HG02981 (cell line): ENCODE data around the gene USP38.
"Not testable (repeated sequence)": the region's sequence is repeated elsewhere in the genome, so short reads cannot be mapped to it uniquely, and the experiment has no call there.

ENCODE experiments used
- ATAC-seq: cut with Tn5 transposase; IDR thresholded peaks from one replicate; pipeline ENCODE4 v1.9.1; 2021; ENCODE audit warnings: mild to moderate bottlenecking, moderate library complexity; ENCODE audit not compliant: unreplicated experiment

USP38 gene

DNA sequence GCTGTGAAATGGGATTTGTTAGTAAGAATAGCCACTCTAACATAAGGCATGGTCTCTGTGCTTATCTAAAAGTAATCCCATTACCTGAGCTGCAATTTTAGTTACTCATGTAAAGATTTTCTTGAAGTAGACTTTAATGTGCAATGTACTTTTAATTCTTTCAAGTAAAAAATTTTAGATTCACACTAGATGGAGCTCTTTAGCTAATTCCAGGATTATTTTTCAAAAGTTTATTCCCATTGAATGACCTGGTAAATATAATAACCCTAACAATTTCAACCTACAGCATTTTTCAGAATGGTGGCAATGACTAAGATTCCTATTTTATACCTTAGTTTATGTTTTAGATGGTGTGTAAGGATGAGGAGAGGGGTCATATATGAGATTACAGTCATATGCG is 18.1 kb downstream of the USP38 start:
- no peak for ATAC-seq

DNA sequence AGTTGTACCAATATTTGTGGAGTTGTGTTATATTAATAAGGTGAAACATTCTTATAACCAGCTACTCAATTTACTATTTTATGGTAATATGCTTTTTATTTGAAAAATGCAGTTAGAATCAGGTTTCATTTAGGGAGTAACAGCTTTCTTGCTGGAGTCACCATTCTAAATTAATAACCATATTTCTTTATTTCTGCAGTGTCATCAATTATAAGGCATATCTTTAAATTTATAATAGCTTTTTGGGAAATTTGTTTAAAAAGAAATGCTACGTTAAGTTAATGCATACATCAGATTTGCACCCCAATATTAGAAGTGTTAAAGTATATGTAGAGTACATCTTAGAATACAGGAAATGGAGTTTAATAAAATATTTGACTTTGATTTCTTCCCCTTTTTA is 18.9 kb downstream of the USP38 start:
- ATAC-seq, result no peak

DNA sequence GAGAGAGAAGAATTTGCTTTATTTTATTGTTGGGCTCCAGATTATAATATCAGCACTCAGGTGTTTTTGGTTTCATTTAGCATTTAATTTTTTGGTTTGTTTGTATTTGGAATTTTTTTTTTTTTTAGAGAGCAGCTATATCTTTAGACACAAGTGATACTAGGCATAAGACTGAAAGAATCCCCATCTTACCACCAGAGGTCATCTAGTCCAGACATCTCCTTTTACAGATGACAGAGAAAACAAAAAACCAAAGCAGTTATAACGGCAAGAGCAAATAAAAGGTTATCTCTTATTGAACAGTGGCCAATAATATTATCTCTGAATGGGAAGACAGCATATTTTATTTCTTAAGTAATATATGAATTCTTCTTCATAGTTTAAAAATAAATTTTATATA is 22.8 kb downstream of the USP38 start:
- ATAC-seq, result peak; percentile 56

DNA sequence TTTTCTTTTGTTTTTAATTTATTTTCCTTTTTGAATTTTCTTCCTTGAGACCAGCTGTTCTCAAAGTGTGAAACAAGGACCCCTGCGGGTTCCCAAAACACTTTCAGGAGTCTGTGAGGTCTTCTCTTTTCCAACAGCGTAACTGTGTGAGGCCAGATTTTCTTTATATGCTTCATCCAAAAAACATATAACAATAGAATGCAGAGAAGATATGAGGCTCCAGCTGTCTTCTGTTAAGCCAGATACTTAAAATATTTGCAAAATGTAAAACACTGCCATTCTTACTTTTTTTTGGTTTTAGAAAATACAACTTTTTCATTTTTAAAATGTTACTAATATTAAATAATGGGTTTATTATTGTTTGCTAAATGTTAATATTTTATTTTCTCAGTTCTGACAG is 27.8 kb downstream of the USP38 start:
- no peak for ATAC-seq

DNA sequence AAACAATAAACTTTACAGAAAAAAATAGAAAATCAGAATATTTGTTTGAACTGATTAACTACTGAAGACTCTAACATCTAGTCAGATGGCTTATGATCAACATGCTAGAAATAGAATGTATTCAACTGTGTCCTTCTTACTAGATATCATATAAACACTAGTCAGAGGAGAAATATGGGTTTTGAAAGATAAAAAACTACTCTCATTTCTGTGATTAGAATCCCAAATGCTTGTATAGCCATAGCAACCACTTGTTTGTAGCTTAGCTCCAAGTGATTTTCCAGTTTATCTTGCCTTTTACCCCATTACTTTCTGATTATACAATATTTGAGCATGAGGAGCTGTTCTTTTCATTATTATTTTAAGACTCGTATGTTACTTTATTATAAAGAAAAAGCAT is 31.2 kb downstream of the USP38 start:
- ATAC-seq, result no peak

DNA sequence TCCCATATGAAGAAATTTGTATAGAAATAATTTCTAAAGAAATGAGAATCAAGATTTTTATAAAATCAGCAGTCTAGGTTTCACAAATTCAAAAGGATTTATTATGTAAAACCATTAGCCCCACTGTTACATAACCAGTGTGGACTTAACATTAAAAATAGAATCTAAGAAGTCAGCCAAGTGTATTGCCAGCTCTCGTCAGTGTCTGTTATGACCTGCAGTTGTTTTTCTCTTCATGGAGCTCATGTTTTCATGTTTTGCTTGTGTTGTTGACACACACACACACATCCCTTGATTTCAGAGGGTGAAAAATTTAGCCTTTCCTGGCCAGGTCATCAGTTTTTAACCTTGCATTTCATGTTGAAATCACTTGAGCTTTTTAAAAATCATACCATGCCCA is 39.5 kb downstream of the USP38 start:
- ATAC-seq, result no peak

DNA sequence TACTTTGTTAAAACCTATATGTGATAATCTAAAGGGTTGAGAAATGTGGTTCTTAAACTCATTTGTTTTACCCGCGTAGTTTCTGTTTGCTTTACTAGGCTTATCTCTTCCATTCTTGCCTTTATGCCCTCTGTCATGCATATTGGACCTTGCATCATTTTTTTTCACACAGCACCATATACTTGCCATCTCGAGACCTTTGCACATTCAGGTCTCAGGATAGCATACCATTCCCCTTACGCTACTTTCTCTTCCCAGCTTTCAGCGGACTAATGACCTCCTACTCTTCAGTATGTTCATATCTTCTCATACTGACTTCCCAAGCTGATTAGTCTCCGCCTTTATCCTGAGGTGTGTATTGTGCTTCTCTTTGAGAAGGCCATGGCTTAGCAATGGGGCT is 40.5 kb downstream of the USP38 start:
- ATAC-seq, result no peak

DNA sequence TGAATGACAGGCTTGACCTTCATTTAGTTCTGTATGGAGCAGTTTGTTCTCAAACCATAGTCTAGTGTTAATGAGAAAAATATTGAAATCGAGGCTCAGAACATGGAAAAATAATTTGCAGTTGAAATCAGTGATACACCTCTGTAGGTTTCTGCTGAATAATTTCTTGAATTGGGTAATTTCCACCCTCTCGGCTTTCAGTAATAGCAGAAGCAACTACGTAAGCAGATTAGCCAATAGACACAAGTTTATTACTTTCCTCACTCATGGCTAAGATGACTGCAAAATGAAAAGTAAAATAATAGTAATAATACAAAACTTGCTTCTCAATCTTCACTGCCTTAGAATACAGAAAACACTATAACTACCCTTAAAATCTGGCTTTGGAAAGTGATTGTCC is 46.0 kb downstream of the USP38 start:
- ATAC-seq, result no peak

DNA sequence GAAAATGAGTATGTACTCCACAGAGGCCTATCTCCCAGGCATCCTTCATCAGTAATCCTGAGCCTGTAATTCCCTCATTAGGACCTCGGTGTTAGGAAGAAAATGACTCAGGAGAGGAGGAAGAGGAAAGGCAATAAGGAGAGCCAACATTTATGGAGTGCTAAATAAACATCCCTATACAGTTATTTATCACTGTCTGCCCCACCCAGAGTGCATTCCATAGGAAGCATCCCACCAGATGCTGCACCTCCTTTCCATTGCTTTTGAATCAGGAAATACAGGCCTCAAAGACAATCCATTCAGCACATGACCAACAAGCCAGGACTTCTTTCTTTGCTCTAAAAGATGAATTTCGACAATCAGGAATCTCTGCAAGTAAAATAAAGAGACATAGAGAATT is 47.6 kb downstream of the USP38 start:
- no peak for ATAC-seq

DNA sequence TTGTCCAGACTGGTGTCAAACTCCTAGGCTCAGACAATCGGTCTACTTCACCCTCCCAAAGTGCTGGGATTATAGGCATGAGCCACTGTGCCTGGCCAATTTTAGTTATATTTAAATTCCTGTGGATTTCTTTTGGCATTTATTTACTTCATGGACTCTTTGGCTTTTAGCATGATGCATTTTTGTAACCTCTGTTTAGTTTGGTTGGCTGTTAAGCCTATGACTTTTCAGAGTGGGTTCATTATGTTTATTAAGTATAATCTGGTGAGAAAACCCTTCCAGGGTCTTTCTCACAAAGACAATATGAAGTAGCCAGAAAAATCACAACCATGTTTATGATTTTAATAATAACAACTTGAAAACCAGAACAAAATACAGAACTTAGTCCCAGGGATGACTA is 49.4 kb downstream of the USP38 start:
- ATAC-seq, result no peak

DNA sequence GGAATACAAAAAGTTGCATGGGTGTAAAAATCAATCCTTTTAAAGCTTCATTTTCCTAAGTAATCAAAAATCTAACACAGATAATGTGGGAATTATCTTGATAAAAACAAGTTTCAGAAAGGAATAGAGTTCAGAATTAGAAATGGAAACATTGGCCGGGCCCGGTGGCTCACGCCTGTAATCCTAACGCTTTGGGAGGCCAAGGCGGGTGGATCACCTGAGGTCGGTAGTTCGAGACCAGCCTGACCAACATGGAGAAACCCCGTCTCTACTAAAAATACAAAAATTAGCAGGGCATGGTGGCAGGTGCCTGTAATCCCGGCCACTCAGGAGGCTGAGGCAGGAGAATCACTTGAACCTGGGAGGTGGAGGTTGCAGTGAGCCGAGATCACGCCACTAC is 52.5 kb downstream of the USP38 start:
- ATAC-seq, result not testable (repeated sequence)

DNA sequence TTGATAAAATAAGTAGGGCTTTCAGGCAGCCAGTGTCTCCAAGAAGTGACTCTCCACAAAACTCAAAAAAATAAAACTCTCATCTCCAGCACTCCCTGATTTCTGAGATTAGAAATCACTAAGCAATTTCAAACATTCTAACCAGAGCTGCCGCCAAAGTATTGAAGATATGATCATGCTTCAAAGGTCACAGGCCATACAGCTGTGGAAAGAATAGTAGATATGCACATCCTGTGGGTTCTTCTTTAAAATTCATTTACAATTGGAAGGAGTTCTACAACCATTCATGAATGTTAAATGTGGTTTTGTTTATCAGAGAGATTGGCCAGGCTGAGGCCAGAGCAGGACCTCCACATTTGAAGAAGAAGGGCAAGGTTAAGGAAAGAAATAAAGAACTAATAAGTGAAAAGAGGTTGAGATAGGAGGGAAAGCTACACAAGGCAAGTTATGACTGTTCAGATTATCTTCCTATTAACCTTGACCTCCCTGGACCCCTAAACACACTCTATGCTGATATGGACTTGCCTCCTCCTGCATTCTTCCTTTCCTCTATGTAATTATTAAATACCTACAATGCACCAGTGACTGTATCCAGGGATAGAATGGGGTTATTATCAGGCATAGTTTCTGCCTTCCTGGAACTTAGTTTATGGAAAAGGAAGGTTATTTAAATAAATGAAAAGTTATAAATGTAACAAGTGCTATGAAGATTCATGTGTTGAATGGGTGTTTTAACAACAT is 56.4 kb downstream of the USP38 start:
- ATAC-seq, result no peak

DNA sequence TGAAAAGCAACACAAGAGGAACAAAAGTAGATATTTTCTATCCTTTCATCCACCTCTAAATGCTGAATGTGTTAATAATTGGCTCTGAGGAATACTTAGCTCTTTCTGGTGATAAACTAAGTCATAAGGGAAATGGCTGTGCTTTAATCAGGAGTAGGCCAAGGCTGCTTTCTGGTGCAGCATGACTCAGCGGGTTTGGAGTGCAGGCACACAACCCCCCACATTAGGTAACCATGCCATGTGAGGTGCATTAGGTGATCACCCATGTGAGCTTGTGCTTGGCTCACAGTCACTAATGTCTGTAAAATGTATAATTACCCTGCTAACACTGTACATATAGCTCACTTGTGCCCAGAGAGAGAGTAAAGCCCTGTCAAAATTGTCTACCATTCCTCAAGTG is 57.2 kb downstream of the USP38 start:
- no peak for ATAC-seq

DNA sequence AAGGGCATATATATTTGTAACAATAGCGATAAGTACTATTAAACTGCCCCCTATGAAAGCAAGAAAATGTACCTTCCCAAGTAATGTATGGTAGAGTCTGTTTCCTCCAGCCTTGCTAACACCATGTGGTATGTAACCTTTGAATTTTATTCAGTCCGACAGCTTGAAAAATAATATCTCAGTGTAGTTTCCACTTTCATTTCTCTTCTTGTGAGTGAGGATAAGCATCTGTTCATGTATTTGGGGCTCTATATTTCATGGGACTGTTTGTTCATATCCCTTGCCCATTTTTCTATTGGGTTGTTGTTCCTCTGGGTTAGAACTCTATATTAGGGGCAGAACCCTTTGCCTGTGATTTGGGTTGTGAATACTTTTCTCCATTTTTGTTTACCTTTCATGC is 58.3 kb downstream of the USP38 start:
- no peak for ATAC-seq

DNA sequence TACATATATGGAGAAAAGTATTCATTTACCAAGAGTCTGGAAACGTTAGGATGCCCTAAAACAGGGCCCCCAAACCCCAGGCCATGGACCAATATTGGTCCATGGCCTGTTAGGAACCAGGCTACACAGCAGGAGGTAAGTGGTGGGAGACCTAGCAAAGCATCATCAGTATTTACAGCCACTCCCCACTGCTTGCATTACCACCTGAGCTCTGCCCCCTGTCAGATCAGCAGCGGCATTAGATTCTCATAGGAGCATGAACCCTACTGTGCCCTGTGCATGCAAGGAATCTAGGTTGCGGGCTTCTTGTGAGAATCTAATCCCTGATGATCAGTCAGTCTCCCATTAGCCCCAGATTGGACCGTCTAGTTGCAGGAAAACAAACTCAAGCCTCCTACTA is 62.3 kb downstream of the USP38 start:
- no peak for ATAC-seq

DNA sequence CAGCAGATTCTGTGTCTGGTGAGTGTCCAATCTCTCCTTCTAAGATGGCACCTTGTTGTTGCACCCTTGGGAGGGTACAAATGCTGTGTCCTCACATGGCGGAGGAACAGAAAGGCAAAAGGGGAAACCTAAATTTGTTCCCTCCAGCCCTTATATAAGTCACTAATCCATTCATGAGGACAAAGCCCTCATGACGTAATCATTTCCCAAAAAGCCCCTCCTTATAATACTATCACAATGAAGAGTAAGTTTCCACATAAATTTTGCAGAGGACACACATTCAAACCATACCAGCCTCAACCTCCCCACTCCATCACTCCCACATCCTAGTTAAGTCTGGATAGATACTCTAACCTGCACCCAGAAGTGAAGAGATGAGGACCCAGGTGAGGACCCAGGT is 63.1 kb downstream of the USP38 start:
- ATAC-seq, result no peak

DNA sequence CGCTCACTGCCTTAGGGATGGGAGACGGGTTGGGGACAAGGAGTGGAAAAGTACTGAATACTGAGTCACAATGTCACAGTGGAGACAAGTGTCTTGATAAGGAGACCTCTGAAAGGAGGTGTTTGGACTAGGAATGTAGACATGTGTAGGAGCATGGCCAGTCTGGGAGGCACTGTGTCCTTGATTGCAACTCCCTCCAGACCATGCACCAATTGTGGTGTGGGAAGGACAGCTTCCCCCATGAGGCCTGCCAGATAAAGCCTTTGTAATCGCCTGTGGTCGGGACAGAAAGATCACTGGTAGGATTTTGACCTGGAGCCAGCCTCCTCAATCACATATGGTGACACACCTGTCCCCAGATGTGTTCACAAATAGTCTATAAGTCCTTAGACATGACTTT is 64.1 kb downstream of the USP38 start:
- no peak for ATAC-seq

DNA sequence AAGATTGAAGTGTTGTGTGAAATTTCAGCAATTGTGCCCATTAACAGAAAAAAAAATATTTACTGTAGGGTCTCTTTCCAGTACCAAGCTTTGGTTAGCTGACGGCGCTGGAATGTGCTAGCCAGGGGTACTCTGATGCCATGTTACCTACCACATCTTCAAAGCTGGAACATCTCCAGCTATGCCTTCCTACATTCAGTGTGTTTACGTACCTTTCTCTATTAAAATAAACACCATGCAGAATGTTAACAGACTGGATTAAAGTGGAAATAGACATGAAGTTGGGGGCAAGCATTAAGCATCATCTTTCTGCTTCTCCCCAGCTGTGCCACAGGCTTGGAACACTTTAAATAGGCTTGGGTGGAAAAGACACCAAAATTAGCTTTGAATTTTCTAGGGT is 65.9 kb downstream of the USP38 start:
- no peak for ATAC-seq

DNA sequence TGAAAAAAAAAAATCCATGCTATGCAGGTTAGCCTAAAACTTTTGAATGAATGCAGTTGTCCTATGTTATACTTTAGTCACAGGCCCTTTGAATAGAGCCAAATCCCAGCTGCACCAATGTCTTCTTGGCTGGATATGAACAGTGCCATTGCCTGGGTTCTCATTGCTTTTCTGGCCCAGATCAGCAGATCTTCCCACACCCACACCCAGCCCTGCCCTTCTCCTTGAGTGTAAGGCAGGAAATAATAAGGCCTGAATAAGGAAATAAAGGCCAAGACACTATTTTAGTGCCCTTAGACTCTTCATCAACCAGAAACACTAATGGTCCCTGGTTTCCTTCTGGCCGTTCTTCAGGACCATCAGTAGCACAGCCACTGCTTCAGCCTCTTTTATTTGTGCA is 66.6 kb downstream of the USP38 start:
- ATAC-seq, result no peak

DNA sequence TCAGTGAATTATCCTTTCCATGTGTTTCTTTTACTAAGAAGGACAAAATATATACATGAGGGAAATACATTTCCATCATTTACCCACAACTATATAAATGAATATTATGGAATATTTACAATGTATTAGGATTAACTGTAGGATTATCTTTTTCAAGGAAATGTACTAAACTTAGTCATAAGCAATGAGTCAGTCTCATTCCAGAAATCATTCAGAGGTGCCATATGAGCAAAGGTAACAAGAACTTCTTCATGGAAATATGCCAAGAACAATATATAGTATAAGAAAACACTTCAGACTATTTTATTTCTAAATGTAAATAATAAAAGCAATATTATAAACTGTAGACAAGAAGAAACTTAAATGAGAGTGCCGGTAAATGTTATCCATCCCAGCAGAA is 67.1 kb downstream of the USP38 start:
- ATAC-seq, result no peak

DNA sequence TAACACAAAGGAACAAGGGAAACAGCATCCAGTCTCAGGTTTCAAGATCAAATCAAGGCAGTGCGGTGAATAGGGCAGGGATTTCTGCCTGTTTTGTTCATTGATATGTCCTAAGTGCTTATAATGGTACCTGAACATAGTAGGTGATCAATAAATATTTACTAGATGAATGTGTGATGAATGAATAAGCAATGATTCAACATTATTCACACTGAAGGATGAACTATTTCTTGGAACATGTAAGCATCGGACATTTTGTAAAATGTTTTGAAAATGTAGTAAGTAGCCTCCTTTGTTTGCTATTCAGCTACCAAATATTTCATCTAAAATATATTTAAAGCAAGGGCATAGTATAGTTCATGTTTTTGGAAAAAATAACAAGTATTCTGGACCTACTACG is 67.8 kb downstream of the USP38 start:
- no peak for ATAC-seq

DNA sequence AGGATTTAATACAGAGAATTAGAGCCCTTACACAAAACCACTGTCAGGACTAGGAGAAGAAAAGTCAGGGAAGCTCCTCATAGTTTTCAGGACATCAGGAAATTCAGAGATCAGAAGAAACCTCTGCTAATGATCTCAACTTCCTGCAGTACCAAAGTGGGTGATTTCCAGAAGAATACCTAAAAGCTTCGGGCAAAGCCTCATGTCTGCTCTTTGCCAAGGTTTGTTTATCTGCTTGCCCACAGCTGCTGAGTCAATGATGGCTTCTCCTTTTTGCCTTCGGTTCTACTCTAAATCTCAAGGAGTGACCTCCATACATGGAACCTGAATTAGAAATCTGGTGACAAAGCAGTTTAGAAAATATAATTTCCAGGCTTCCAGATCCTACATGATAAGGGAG is 68.4 kb downstream of the USP38 start:
- no peak for ATAC-seq

DNA sequence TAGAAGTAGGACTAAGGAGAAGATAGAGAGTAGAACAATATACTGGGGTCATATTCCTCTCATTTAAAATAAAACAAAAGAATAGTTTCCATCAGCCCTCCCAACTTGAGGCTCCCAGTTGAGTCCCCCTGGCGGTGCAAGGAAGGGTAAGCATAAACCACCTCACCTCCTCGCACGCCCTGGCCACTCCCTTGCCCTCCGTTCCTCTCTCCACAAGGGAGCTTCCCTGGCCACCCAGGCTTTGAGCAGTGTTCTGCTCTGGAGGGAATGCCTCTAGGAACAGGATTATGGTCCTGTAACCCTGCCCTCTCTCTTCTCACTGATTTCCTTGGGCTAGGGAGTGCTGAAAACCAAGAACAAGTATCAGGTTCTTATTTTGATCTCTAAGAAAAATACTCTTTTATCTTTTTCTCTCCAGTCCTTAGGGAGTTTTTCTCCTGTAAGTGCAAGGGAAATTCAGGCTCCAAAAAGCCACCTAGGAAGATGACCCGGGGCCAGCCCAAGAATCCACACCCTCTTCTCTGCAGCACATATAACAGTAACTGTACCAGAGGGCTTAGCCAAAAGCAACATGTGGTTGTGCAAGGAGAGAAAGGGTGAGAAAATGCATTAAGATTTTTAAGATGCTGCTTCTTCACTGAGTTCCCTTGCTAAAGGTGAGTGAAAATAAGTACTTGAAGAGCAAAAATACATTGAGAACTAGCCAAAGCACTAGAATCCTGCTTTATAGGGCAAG is 69.9 kb downstream of the USP38 start:
- ATAC-seq, result no peak
